ENCODE measurements around the gene STXBP6. TPM values are rescaled to one million over a fixed set of nuclear protein-coding genes. Genes with fewer than 3 reads are reported as not detected.

STXBP6 gene
- total RNA-seq, 2 experiments from 2014 or later: not detected

GRCh38 chr14:24861083-24861630, 188.8 kb downstream of the STXBP6 start:
- peaks cover 37% of the 10 kb centered on the region for H3K27me3 Mint-ChIP-seq
- CTCF ChIA-PET: no interaction called here
- intact Hi-C loops (cut with DNase I, micrococcal nuclease): no loop called here
- DNase-seq (no peak), ATAC-seq (ENCODE audit: poor library complexity) (no peak)
- Histone ChIP-seq H3K9me3 (ENCODE audit: control insufficient read depth in 1 of 2, insufficient read depth in 1 of 2, low read length in 2 of 2) (no peaks in the 10 kb centered on the region), H3K36me3 (ENCODE audit: insufficient read depth, low read length) (no peaks in the 10 kb centered on the region), H3K4me3 (ENCODE audit: low read length) (no peak overlapping the region), H3K27me3 (ENCODE audit: control insufficient read depth in 1 of 2, insufficient read depth in 2 of 2, low read length in 2 of 2) (peaks cover 0 to 13% of the 10 kb centered on the region in 2 experiments), H3K4me1 (ENCODE audit: insufficient read depth, low read length) (no peaks in the 10 kb centered on the region), H3K27ac (ENCODE audit: low read depth in 1 of 2, low read length in 2 of 2) (no peak overlapping the region)
- no peaks in the 10 kb centered on the region for H3K36me3 Mint-ChIP-seq (ENCODE audit: low read depth)
- no peak overlapping the region for H3K27ac Mint-ChIP-seq
- POLR2A ChIA-PET: no interaction called here
- H3K4me1 Mint-ChIP-seq (ENCODE audit: low read depth): no peaks in the 10 kb centered on the region
- H3K9me3 Mint-ChIP-seq: no peaks in the 10 kb centered on the region
- no peak for TF ChIP-seq CTCF (IDR thresholded peaks at IDR 0.05)
- H3K4me3 Mint-ChIP-seq: no peak overlapping the region

GRCh38 chr14:24859559-24859958, 190.4 kb downstream of the STXBP6 start:
- ChIA-PET CTCF (no interaction called here), POLR2A (no interaction called here)
- no peak overlapping the region for H3K27ac ChIP-seq (ENCODE audit: low read depth in 1 of 2, low read length in 2 of 2)
- Mint-ChIP-seq H3K4me3 (no peak overlapping the region), H3K27me3 (peaks cover 41% of the 10 kb centered on the region), H3K9me3 (no peaks in the 10 kb centered on the region), H3K27ac (no peak overlapping the region), H3K4me1 (ENCODE audit: low read depth) (no peaks in the 10 kb centered on the region), H3K36me3 (ENCODE audit: low read depth) (no peaks in the 10 kb centered on the region)
- intact Hi-C loops (cut with DNase I, micrococcal nuclease): no loop called here
- TF ChIP-seq CTCF (IDR thresholded peaks at IDR 0.05): no peak
- H3K4me1 ChIP-seq (ENCODE audit: insufficient read depth, low read length): no peaks in the 10 kb centered on the region
- no peaks in the 10 kb centered on the region for H3K9me3 ChIP-seq (ENCODE audit: control insufficient read depth in 1 of 2, insufficient read depth in 1 of 2, low read length in 2 of 2)
- H3K27me3 ChIP-seq (ENCODE audit: control insufficient read depth in 1 of 2, insufficient read depth in 2 of 2, low read length in 2 of 2): peaks cover 0 to 13% of the 10 kb centered on the region in 2 experiments
- DNase-seq: no peak
- ATAC-seq (ENCODE audit: poor library complexity): no peak
- no peak overlapping the region for H3K4me3 ChIP-seq (ENCODE audit: low read length)
- no peaks in the 10 kb centered on the region for H3K36me3 ChIP-seq (ENCODE audit: insufficient read depth, low read length)

- ChIA-PET CTCF (no interaction called here), POLR2A (no interaction called here)
- Mint-ChIP-seq H3K27me3 (peaks cover 46% of the 10 kb centered on the region), H3K27ac (no peak overlapping the region), H3K9me3 (no peaks in the 10 kb centered on the region), H3K4me1 (ENCODE audit: low read depth) (no peaks in the 10 kb centered on the region), H3K36me3 (ENCODE audit: low read depth) (no peaks in the 10 kb centered on the region), H3K4me3 (no peak overlapping the region)
- H3K9me3 ChIP-seq (ENCODE audit: control insufficient read depth in 1 of 2, insufficient read depth in 1 of 2, low read length in 2 of 2): no peaks in the 10 kb centered on the region
- peaks cover 0 to 13% of the 10 kb centered on the region in 2 experiments for H3K27me3 ChIP-seq (ENCODE audit: control insufficient read depth in 1 of 2, insufficient read depth in 2 of 2, low read length in 2 of 2)
- DNase-seq (no peak), ATAC-seq (ENCODE audit: poor library complexity) (no peak)
- intact Hi-C loops (cut with DNase I, micrococcal nuclease): no loop called here
- H3K4me3 ChIP-seq (ENCODE audit: low read length): no peak overlapping the region
- H3K27ac ChIP-seq (ENCODE audit: low read depth in 1 of 2, low read length in 2 of 2): no peak overlapping the region
- TF ChIP-seq CTCF (IDR thresholded peaks at IDR 0.05): no peak
- no peaks in the 10 kb centered on the region for H3K4me1 ChIP-seq (ENCODE audit: insufficient read depth, low read length)
- no peaks in the 10 kb centered on the region for H3K36me3 ChIP-seq (ENCODE audit: insufficient read depth, low read length)
Observed at GRCh38 chr14:24858684-24859083, 191.3 kb downstream of the STXBP6 start.

All from CD4-positive, alpha-beta T cell (primary cell).